GM12801 (cell line): ENCODE results near the gene SH3PXD2A.

Experiments
- CTCF ChIP-seq: IDR thresholded peaks from one replicate; pipeline ENCODE4 v1.5.1; 2011; ENCODE audit warnings: control low read depth; ENCODE audit not compliant: insufficient read length; ENCODE audit errors: extremely low read depth

SH3PXD2A gene

DNA sequence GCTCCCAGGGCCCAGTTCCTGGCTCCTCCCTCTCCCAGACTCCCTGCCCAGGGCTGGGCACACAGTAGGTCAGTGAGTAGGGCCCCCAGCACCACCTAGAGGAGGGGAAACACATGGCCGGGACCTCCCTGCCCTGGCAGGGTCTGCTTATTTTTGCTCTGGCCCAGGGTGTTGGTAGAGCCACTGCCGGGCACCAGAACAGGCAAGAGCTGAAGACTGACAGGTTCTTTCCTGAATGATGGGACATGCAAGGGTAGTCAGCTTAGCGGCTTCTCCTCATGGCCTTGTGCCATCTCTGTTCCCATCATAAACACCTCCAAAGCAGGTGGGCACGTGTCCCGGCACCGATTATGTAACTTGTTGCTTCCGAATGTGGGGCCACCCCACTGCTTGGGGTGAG is 275.4 kb downstream of the SH3PXD2A start:
- TF ChIP-seq CTCF: no peak

GRCh38 chr10:103578782-103579382 is 276.5 kb downstream of the SH3PXD2A start:
- no peak for TF ChIP-seq CTCF

GRCh38 chr10:103576862-103577261 is 278.5 kb downstream of the SH3PXD2A start:
- no peak for TF ChIP-seq CTCF

- no peak for TF ChIP-seq CTCF
These were observed 279.3 kb downstream of the SH3PXD2A start for GRCh38 chr10:103576076-103576471.

DNA sequence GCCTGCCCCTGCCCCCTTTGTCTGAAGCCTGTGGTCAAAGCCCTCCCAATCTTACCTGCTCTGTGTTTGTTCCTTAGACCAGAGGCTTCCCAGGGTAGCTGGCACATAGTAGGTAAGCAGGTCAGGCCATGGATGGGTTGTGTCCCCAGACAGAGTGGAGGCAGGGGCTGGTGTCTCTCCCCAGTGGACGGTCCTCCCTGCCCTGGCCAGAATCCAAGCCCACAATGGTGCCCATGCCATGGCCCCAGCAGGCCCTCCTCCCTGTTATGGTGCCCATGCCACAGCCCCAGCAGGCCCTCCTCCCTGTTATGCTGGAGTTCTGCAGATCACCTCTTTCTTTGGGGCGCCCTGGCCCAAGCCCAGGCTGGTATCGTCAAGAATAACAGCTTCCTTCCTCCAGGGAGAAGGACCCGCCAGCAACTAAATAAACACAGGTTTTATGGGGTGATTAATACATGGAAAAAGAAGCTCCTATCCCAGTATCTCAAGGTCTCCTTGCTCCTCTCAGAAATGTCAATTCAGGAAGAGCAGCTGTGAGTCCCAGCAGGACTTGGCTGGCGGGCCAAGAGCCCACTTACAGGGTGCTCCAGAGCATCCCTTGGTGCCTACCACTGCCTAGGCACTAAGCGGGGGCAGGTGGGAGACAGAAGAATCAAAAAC is 279.8 kb downstream of the SH3PXD2A start:
- no peak for TF ChIP-seq CTCF

DNA sequence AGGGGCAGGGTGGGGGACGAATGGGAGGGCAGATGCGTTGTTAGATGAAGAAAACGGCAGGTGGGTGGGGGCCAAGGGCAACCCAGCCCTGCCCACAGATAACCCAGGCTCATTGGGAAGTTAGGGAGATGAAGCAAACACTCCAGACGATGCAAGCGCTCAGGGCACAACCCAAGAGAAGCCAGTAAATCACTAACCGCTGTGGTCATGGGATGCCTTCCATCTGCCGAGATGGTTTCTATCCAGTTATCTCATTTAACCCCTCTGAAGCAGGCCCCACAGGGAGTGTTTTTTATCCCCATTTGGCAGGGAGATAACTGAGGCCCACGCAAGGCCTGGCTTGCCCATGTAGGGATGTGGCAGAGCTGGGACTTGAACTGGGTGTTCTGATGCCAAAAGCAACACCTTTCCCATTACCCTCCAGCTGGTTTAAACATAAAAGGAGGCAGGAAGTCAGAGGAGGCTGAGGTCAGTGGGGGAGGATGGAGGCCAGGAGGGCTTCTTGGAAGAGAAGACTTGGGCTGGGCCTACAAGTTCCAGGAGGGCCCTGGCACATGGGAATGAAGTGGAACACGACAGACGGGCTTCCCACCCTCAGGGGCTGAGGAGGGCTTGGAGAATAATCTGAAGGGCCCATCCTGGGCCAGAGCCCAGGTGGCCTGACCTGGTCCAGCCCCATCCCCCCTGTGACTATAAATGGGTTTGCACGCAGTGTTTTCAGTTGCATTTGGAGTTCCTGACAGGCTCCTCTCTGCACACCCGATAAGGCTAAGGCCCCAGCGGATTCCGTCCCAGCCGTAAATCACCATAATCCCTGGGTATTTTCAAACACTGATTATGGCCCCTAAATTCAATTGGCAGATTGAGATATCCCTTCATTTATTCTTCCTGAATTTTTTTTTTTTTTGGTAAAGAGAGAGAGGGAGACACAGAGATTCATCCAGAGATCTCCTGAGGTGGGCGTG is 281.0 kb downstream of the SH3PXD2A start:
- no peak for TF ChIP-seq CTCF

DNA sequence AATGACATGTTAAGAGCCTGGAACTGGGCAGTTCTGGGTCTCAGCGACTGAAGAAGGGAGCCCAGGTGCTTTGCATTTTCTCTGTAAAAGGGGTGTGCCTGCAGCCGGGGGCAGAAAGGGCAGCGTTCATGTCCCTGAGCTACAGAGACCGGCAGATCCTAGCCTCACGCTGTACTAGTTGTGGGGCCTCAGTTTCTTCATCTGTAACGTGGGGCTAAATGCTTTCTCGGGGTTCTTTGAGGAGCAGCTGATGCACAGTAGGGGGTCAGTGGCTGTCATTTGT is 282.2 kb downstream of the SH3PXD2A start:
- TF ChIP-seq CTCF: no peak
